SH-SY5Y (cell line): ENCODE measurements around the gene HMGB4.

Experiments used
- GATA2 ChIP-seq: IDR thresholded peaks from 2 replicates; pipeline ENCODE4 v1.6.1; 2011; ENCODE audit warnings: mild to moderate bottlenecking, low read depth, low read length
- GATA3 ChIP-seq: IDR thresholded peaks from 2 replicates; pipeline ENCODE4 v1.6.1; 2011; ENCODE audit warnings: low read depth, mild to moderate bottlenecking, low read length, moderate library complexity

GRCh38 chr1:33814166-33814565, 49.7 kb upstream of the HMGB4 start:
- TF ChIP-seq GATA3 (no peak), GATA2 (no peak)
